Suppressor macrophage treated with lipopolysaccharide for 1 hour (primary cell): ENCODE data around the gene UGT1A9.

Experiments
- DNase-seq, 3 donors: peaks; one replicate each; pipeline ENCODE4 v3.0.0-alpha.2; 2020 to 2022

The UGT1A9 gene

DNA sequence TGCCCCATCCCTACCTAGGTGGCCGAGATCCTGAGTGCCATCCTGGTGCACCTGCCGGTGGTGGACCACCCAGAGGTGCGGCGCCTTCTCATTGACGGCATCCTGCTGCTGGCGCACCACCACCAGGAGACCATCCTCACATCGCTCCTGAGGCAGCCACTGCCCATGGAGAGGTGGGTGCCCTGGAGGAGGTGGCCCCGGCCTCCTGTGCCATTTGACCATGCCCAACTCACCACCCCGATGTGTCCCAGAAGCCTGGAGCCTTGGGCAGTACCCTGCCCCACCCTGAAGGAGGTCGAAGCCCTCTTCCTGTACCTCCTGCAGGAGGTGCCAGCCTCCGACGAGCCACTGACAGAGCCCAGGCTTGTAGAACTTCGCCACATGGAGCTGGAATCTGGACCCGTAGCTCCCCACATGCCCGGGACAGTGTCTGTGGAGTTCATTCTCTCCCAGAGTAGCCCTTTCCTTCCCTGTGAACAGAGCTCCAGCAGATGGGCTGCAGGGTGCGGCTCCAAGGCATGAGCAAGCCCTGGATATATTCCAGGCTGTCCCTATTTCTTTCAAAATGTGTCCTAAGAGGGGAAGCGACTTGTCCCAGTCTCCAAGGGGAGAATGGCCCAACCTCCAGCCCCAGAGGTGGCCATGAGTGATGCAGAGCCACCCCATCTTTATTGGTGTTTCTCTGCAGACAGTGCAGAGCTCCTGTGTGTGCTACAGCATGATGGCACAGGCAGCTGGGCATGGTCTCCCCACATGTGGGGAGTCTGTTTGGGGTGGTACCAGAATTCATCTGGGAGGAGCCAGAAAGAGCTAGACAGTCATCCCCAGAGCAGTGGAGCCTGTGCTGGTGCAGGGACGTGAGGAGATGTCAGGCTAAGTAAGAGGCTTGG is 148.4 kb downstream of the UGT1A9 start:
- no peak for DNase-seq

DNA sequence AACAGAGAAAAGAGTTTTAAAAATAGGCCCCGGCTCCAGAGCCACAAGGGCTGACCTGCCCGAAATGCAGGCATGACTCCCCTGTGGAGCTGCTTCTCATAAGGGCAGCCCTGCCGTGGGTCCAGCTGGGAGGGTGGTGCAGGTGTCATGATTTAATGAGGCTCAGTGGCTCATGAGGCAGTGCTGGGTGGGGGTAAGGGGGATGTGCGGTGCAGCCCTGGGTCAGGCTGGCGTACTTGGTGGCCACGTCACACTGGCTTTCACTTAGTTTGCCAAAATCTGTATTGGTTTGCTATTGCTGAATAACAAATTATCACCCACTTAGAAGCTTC is 149.0 kb downstream of the UGT1A9 start:
- no peak for DNase-seq

DNA sequence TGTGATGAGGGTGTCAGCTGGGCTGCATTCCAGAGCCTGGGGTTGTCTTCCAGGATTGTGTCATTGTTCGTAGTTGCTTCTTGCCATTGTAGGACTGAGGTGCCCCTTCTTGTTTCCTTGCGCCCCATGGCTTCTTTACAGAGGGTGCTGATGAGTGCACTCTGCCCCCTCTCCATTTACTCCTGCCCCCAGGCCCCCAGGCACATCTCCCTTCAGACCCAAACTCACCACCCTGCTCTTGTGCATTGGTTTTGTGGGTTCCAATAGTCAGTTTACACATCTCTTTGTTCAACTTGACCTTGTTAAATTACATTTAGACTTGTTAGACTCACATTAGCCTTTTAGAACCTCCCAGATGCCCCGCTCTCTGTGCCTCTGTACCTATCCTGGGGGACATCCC is 149.5 kb downstream of the UGT1A9 start:
- DNase-seq: no peak

DNA sequence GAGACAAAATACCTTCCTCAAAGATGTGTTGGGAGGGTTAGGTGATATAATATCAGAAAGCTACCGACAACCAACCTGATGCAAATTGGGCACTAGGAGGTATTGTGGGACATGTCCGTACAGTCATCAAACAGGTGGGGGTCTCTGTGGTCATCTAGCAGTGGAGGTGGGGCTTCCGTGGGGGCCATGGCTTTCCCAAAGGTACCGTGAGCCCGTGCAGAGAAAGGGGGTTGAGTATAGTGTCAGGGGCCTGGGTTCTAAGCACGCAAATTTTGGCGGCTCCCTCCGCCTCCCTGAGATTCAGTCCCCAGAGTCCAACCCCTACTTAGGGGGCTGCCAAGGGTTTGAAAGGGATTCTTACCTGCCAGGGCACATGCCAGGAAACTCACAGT is 150.0 kb downstream of the UGT1A9 start:
- DNase-seq: no peak

DNA sequence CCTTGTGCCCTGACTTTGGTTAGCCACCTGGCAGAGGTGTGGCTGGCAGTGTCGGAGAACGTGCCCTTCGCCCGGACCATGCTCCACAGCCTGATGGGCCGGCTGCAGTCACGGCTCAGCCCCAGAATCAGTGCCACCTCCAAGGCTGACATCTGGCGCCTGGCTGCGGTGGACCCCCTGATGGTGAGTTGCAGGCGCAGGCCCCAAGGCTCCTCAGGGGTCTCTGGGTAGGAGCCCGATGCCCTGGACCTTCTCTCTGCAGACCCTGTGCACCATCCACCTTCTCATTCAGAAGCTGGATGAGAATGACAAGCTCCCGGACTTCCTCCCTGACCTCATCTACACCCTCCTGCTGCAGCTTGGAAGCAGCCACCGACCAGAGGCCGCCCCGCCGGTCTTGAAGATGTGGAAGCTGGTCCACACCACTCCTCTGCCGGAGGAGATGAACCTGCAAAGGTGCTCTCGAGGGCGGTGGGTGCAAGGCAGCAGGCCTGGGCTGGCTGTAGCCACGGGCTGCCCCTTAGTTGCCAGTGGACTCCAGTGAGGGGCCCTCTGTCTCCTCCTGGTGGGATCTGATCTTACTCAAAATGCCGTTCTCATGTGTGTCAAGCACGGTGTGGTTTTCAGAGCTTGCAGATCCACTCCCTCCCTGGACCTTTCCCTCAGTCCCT is 150.5 kb downstream of the UGT1A9 start:
- no peak for DNase-seq
